ENCODE results near the gene DOK4. TPM values are rescaled to one million over a fixed set of nuclear protein-coding genes. Genes with fewer than 3 reads are reported as not detected.

The DOK4 gene
- total RNA-seq (1 to 10 TPM; 2.4 to 2.9 TPM), total RNA-seq (0.20 to 10.5 (median 3.1) reads per million in 172 experiments)
- 1.9 TPM for polyA plus RNA-seq (2013, experiment 1 of 2)
- polyA plus RNA-seq (2013, experiment 2 of 2) = 2.3 TPM

DNA sequence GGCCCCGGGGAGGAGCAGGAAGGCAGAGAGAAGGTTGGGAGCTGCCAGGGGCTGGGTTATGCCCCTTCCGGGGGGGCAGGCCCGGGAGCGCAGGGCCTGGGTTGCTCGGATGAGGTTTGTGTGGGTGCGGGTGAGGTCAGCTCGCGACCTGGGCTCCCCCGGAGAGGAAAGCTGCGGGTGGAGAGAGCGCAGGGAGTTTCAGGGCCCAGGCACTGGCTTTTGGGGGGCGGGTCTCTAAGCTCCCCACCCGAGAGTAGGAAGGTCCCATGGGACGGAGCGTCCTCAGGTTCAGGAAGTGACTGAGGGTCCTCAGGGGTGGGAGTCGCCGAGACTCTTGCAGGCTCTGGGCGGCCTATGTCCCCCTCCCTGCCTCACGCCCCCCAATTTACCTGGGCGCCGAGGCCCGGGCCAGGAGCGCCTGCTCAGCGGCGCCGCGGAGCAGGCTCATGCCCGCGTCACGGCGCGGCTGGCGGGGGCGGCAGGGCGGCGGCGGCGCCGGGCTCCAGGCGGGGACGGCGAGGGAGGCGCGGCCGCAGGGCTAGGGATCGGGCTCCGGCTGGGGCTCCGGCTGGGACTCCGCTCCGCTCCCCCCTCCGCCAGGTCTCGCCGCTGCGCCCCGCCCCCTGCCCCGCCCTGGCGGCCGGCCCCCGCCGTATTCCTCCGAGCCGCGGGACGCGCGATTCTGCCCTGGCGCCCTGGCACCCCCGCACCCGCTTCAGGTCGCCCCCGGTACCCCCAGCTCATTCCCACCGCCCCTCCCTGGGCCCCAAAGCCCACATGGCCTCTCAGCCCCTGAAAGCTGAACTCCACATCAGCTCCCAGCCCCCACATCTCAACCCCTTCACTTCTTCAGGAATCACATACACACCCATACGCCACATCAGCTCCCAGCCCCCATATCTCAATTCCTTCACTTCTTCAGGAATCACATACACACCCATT, at the start of gene DOK4:
TSS of gene DOK4 (minus strand) at position 578 of the 942 bp plus-strand sequence. CDS start 6,986 bp downstream, outside the sequence.
- Histone ChIP-seq H3K4me1 (ENCODE audit: insufficient read depth, low read length) (peaks cover 22% of the 10 kb centered on the region), H3K4me3 (ENCODE audit: low read length) (peak within 1 kb of the TSS; percentile 76), H3K27ac (ENCODE audit: low read depth in 1 of 2, low read length in 2 of 2) (no peak within 1 kb of the TSS), H3K36me3 (ENCODE audit: insufficient read depth, low read length) (no peaks in the 10 kb centered on the region), H3K27me3 (ENCODE audit: control insufficient read depth in 1 of 2, insufficient read depth in 2 of 2, low read length in 2 of 2) (no peaks in the 10 kb centered on the region), H3K9me3 (ENCODE audit: control insufficient read depth in 1 of 2, insufficient read depth in 1 of 2, low read length in 2 of 2) (no peaks in the 10 kb centered on the region)
- ChIA-PET CTCF (interaction anchor here (0.7 to 4.3 kb wide), 4 partner anchors 24 to 249 kb away, joined by 3 to 22 read pairs (median 6); partner anchors contain the start of gene POLR2C), POLR2A (interaction anchor here (0.6 to 6.4 kb wide), 8 partner anchors 13 to 187 kb away, joined by 3 to 49 read pairs (median 4); partner anchors contain the start of genes CCDC102A and POLR2C)
- Mint-ChIP-seq H3K9me3 (no peaks in the 10 kb centered on the region), H3K4me1 (ENCODE audit: low read depth) (peaks cover 34% of the 10 kb centered on the region), H3K27me3 (no peaks in the 10 kb centered on the region), H3K27ac (peak within 1 kb of the TSS; percentile 69), H3K4me3 (peak within 1 kb of the TSS; percentile 89), H3K36me3 (ENCODE audit: low read depth) (no peaks in the 10 kb centered on the region)
- TF ChIP-seq, protein P1, sequence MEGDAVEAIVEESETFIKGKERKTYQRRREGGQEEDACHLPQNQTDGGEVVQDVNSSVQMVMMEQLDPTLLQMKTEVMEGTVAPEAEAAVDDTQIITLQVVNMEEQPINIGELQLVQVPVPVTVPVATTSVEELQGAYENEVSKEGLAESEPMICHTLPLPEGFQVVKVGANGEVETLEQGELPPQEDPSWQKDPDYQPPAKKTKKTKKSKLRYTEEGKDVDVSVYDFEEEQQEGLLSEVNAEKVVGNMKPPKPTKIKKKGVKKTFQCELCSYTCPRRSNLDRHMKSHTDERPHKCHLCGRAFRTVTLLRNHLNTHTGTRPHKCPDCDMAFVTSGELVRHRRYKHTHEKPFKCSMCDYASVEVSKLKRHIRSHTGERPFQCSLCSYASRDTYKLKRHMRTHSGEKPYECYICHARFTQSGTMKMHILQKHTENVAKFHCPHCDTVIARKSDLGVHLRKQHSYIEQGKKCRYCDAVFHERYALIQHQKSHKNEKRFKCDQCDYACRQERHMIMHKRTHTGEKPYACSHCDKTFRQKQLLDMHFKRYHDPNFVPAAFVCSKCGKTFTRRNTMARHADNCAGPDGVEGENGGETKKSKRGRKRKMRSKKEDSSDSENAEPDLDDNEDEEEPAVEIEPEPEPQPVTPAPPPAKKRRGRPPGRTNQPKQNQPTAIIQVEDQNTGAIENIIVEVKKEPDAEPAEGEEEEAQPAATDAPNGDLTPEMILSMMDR (IDR thresholded peaks at IDR 0.05) = no peak
- intact Hi-C loops (cut with DNase I, micrococcal nuclease) = loop anchor here (1.0 kb wide), 3 partner anchors 24 to 51 kb away; partner anchors contain the start of genes CCDC102A (in 1 of the 2) and POLR2C (in 1 of the 2)
- ATAC-seq (ENCODE audit: poor library complexity) (peak; percentile 96), DNase-seq (peak; percentile 63 to 88 (median 76))

DNA sequence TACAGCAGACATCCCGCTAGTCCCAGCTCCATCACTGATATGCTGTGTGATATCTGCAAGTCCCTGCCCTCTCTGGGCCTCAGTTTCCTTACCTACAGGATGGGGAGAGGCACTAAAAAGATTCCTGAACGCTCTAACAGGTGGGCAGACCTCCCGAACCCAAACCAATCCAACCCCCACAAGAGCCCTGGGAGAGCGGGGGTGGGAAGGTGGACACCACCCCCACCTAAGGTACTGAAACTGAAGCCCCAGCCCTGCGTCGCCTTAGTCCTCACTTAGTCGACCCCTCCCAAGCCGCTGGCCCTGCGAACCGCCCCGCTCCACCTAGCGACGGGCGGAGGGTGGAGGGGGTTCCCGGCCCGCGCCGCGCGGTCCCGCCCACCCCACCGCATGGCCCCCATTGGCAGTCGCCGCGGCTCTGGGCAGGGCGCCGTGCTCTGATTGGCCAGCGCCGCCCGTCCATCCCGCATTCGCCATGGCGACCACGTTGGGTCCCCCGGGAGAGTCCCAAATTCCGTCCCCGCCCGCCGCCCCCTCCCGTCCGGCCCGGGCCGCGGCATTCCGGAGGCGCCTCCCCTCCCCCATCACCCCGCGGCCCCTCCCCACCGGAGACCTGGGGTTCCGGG, 49.5 kb upstream of the DOK4 start:
- ChIA-PET CTCF (interaction anchor here (1.2 to 3.4 kb wide), 4 partner anchors 9 to 236 kb away, joined by 4 to 26 read pairs (median 6); partner anchors contain the start of gene POLR2C), POLR2A (interaction anchor here (1.2 to 3.6 kb wide), 4 partner anchors 16 to 73 kb away, joined by 4 to 49 read pairs (median 12); partner anchors contain the start of genes DOK4 and POLR2C)
- Mint-ChIP-seq H3K4me3 (peak overlapping the region; percentile 89), H3K4me1 (ENCODE audit: low read depth) (peaks cover 78% of the 10 kb centered on the region), H3K9me3 (no peaks in the 10 kb centered on the region), H3K27ac (peak overlapping the region; percentile 96), H3K27me3 (no peaks in the 10 kb centered on the region), H3K36me3 (ENCODE audit: low read depth) (no peaks in the 10 kb centered on the region)
- peak; percentile 87 to 98 (median 91) for DNase-seq
- peaks cover 79% of the 10 kb centered on the region for H3K4me1 ChIP-seq (ENCODE audit: insufficient read depth, low read length)
- H3K4me3 ChIP-seq (ENCODE audit: low read length) = peak overlapping the region; percentile 59
- ATAC-seq (ENCODE audit: poor library complexity) = peak; percentile 85
- TF ChIP-seq, protein P1 (IDR thresholded peaks at IDR 0.05) = no peak
- no peaks in the 10 kb centered on the region for H3K27me3 ChIP-seq (ENCODE audit: control insufficient read depth in 1 of 2, insufficient read depth in 2 of 2, low read length in 2 of 2)
- peak overlapping the region; percentile 94 for H3K27ac ChIP-seq (ENCODE audit: low read depth in 1 of 2, low read length in 2 of 2)
- intact Hi-C loops (cut with DNase I, micrococcal nuclease) = loop anchor here in 1 of 2 experiments (1.0 to 5.0 kb wide), 3 partner anchors 49 to 605 kb away; partner anchors contain the start of genes DOK4 and KATNB1
- H3K9me3 ChIP-seq (ENCODE audit: control insufficient read depth in 1 of 2, insufficient read depth in 1 of 2, low read length in 2 of 2) = no peaks in the 10 kb centered on the region
- no peaks in the 10 kb centered on the region for H3K36me3 ChIP-seq (ENCODE audit: insufficient read depth, low read length)

All from CD4-positive, alpha-beta T cell (primary cell).